Endometrial microvascular endothelial cells (primary cell): ENCODE results near the gene ZNF133. TPM values are rescaled to one million over a fixed set of nuclear protein-coding genes. Genes with fewer than 3 reads are reported as not detected.

ENCODE experiments used
- in situ Hi-C: cut with HindIII; loops from 2 replicates; pipeline ENCODE4 v1.10.0; 2017; ENCODE audit warnings: low sequenced_read_pairs, low pct_unique_long_range_greater_than_20kb; ENCODE audit errors: inconsistent ontology term
- total RNA-seq: library from RNA; depleted of rRNA; stranded (reverse); fragments of >200 nt; gene quantifications from one replicate; pipeline ENCODE4 v1.2.3, GENCODE V29; 2015; ENCODE audit errors: inconsistent ontology term

The ZNF133 gene
- total RNA-seq, 1 donor from 2014 or later, result 7.7 TPM

GRCh38 chr20:18276821-18277220 lies 11.5 kb upstream of the ZNF133 start:
- in situ Hi-C loops, result loop anchor here (25.0 kb wide), 1 partner anchor 765 kb away; no protein-coding TSS in a partner anchor

GRCh38 chr20:18279242-18279641 lies 9.1 kb upstream of the ZNF133 start:
- in situ Hi-C loops, result loop anchor here (25.0 kb wide), 1 partner anchor 767 kb away; no protein-coding TSS in a partner anchor

GRCh38 chr20:18284805-18285533 lies 3.4 kb upstream of the ZNF133 start:
- in situ Hi-C loops, result loop anchor here (25.0 kb wide), 1 partner anchor 773 kb away; no protein-coding TSS in a partner anchor

- in situ Hi-C loops, result loop anchor here (25.0 kb wide), 1 partner anchor 775 kb away; no protein-coding TSS in a partner anchor
These were observed 797 bp upstream of the ZNF133 start for GRCh38 chr20:18287546-18287914.

- in situ Hi-C loops, result loop anchor here (25.0 kb wide), 1 partner anchor 777 kb away; no protein-coding TSS in a partner anchor
These were observed 481 bp downstream of the ZNF133 start for GRCh38 chr20:18288749-18289267.

- in situ Hi-C loops, result loop anchor here (25.0 kb wide), 1 partner anchor 777 kb away; no protein-coding TSS in a partner anchor
These were observed 979 bp downstream of the ZNF133 start for GRCh38 chr20:18289306-18289705.

- in situ Hi-C loops, result loop anchor here (25.0 kb wide), 1 partner anchor 787 kb away; no protein-coding TSS in a partner anchor
These were observed 11.0 kb downstream of the ZNF133 start for GRCh38 chr20:18299364-18299763.

- in situ Hi-C loops, result no loop called here
These were observed 16.3 kb downstream of the ZNF133 start for GRCh38 chr20:18304618-18305017.

GRCh38 chr20:18307301-18307700 lies 19.0 kb downstream of the ZNF133 start:
- in situ Hi-C loops, result no loop called here

GRCh38 chr20:18310051-18310450 lies 21.7 kb downstream of the ZNF133 start:
- in situ Hi-C loops, result no loop called here

GRCh38 chr20:18310592-18310991 lies 22.3 kb downstream of the ZNF133 start:
- in situ Hi-C loops, result no loop called here

GRCh38 chr20:18312723-18313122 lies 24.4 kb downstream of the ZNF133 start:
- in situ Hi-C loops, result no loop called here

- in situ Hi-C loops, result no loop called here
These were observed 25.1 kb downstream of the ZNF133 start for GRCh38 chr20:18313411-18313810.

GRCh38 chr20:18314786-18315406 lies 26.6 kb downstream of the ZNF133 start:
- in situ Hi-C loops, result no loop called here

- in situ Hi-C loops, result no loop called here
These were observed 27.8 kb downstream of the ZNF133 start for GRCh38 chr20:18316166-18316565.

GRCh38 chr20:18321316-18321715 lies 33.0 kb downstream of the ZNF133 start:
- in situ Hi-C loops, result no loop called here

- in situ Hi-C loops, result no loop called here
These were observed 33.9 kb downstream of the ZNF133 start for GRCh38 chr20:18321976-18322950.

GRCh38 chr20:18323705-18324104 lies 35.4 kb downstream of the ZNF133 start:
- in situ Hi-C loops, result no loop called here

GRCh38 chr20:18324596-18325089 lies 36.3 kb downstream of the ZNF133 start:
- in situ Hi-C loops, result no loop called here
